ENCODE data around the gene MOB1A. TPM values are rescaled to one million over a fixed set of nuclear protein-coding genes. Genes with fewer than 3 reads are reported as not detected.

The MOB1A gene
- total RNA-seq, 1 donor from 2014 or later = 96.1 TPM

DNA sequence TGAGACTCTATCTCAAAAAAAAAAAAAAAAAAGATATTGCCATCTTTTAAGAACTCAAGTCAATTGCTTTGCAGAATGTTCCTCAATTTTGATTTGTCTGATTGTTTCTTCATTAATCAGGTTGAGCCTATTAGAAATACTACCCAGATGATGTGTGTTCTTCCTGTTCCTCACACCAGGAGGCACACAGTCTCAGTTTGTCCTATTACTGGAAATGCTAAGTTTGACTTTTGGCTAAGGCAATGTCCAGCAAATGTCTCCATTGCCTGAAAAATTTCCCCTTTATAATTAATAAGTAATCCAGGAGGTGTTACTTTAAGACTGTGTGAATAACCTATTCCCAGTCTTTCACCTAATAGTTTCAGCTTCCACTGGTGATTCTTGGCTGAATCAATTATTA, 59.3 kb downstream of the MOB1A start:
- H3K27me3 Mint-ChIP-seq (ENCODE audit: unreplicated experiment) = peaks cover 3% of the 10 kb centered on the region
- H3K27ac Mint-ChIP-seq (ENCODE audit: unreplicated experiment) = no peak overlapping the region
- H3K9me3 Mint-ChIP-seq (ENCODE audit: unreplicated experiment) = no peaks in the 10 kb centered on the region
- DNase-seq (ENCODE audit: extremely low spot score, unreplicated experiment) = no peak
- peaks cover 1% of the 10 kb centered on the region for H3K36me3 Mint-ChIP-seq (ENCODE audit: unreplicated experiment)
- no peaks in the 10 kb centered on the region for H3K4me1 Mint-ChIP-seq (ENCODE audit: unreplicated experiment)
- no peak overlapping the region for H3K4me3 Mint-ChIP-seq (ENCODE audit: unreplicated experiment)
- TF ChIP-seq, protein P1, sequence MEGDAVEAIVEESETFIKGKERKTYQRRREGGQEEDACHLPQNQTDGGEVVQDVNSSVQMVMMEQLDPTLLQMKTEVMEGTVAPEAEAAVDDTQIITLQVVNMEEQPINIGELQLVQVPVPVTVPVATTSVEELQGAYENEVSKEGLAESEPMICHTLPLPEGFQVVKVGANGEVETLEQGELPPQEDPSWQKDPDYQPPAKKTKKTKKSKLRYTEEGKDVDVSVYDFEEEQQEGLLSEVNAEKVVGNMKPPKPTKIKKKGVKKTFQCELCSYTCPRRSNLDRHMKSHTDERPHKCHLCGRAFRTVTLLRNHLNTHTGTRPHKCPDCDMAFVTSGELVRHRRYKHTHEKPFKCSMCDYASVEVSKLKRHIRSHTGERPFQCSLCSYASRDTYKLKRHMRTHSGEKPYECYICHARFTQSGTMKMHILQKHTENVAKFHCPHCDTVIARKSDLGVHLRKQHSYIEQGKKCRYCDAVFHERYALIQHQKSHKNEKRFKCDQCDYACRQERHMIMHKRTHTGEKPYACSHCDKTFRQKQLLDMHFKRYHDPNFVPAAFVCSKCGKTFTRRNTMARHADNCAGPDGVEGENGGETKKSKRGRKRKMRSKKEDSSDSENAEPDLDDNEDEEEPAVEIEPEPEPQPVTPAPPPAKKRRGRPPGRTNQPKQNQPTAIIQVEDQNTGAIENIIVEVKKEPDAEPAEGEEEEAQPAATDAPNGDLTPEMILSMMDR (IDR thresholded peaks at IDR 0.05) = no peak

DNA sequence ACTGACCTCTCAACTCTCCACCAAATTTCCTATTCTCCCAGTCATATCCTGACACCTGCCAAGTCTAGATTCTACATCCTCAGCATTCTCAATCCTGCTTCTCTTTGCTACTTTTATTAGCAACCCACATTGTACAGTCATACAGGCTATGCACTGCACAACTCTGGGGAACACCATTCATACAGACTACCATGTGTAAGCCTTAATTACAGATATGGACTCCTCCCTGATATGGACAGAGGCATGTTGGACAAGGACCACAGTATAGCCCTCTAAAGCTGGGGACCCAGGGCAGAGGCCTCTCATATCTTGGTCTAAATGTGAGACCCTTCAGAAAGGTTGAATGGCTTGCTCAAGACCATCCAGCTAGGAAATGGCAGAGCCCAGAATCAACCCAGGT, 67.3 kb downstream of the MOB1A start:
- no peaks in the 10 kb centered on the region for H3K4me1 Mint-ChIP-seq (ENCODE audit: unreplicated experiment)
- H3K27me3 Mint-ChIP-seq (ENCODE audit: unreplicated experiment) = peaks cover 3% of the 10 kb centered on the region
- H3K27ac Mint-ChIP-seq (ENCODE audit: unreplicated experiment) = no peak overlapping the region
- peaks cover 6% of the 10 kb centered on the region for H3K36me3 Mint-ChIP-seq (ENCODE audit: unreplicated experiment)
- TF ChIP-seq, protein P1 (IDR thresholded peaks at IDR 0.05) = no peak
- H3K9me3 Mint-ChIP-seq (ENCODE audit: unreplicated experiment) = peaks cover 4% of the 10 kb centered on the region
- H3K4me3 Mint-ChIP-seq (ENCODE audit: unreplicated experiment) = no peak overlapping the region
- DNase-seq (ENCODE audit: extremely low spot score, unreplicated experiment) = no peak

- TF ChIP-seq, protein P1 (IDR thresholded peaks at IDR 0.05) = no peak
- no peak overlapping the region for H3K27ac Mint-ChIP-seq (ENCODE audit: unreplicated experiment)
- H3K9me3 Mint-ChIP-seq (ENCODE audit: unreplicated experiment) = peaks cover 4% of the 10 kb centered on the region
- peaks cover 3% of the 10 kb centered on the region for H3K27me3 Mint-ChIP-seq (ENCODE audit: unreplicated experiment)
- no peak overlapping the region for H3K4me3 Mint-ChIP-seq (ENCODE audit: unreplicated experiment)
- no peak for DNase-seq (ENCODE audit: extremely low spot score, unreplicated experiment)
- no peaks in the 10 kb centered on the region for H3K4me1 Mint-ChIP-seq (ENCODE audit: unreplicated experiment)
- peaks cover 6% of the 10 kb centered on the region for H3K36me3 Mint-ChIP-seq (ENCODE audit: unreplicated experiment)
Measured at GRCh38 chr2:74110537-74110936, 68.1 kb downstream of the MOB1A start.

DNA sequence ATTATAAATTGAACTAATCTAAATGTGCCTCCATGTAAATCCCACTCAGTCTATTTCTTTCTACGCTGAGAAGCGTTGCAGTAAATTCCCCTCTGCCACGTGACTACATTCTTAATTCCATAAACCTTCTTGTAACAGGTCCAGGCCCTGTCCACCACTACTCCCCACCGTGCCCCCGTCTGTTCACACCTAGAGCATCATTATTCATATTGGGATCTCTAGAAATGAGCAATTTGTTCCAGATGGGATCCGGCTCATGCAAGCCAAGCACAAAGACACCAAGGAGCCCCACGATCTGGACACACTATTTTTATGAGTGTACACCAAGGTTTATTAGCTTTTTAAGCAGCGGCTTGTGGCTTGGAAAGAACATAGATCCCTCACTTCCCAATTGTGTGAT, 69.1 kb downstream of the MOB1A start:
- Mint-ChIP-seq H3K27ac (ENCODE audit: unreplicated experiment) (no peak overlapping the region), H3K4me1 (ENCODE audit: unreplicated experiment) (no peaks in the 10 kb centered on the region), H3K36me3 (ENCODE audit: unreplicated experiment) (peaks cover 6% of the 10 kb centered on the region), H3K9me3 (ENCODE audit: unreplicated experiment) (peaks cover 4% of the 10 kb centered on the region), H3K4me3 (ENCODE audit: unreplicated experiment) (no peak overlapping the region), H3K27me3 (ENCODE audit: unreplicated experiment) (peaks cover 3% of the 10 kb centered on the region)
- TF ChIP-seq, protein P1 (IDR thresholded peaks at IDR 0.05) = no peak
- DNase-seq (ENCODE audit: extremely low spot score, unreplicated experiment) = no peak

DNA sequence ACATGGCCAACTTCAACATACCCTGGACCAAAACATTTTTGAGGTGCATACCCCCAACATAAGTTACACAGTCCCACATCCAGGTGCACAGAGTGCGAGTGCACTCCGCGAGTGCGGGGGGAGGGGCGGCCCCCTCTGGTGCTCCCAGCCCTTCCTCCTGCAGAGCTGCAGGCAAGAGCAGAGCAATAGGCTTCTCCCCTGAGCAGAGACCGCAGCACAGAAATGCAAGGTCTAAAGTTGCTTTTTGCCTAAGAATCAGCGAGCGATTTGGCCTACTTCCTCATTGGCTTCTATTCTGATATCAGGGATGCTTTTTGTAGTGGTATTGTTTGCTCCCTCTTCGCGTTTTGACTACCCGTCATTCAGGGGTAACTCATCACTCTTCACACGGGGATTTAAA, 71.6 kb downstream of the MOB1A start:
- H3K27me3 Mint-ChIP-seq (ENCODE audit: unreplicated experiment) = no peaks in the 10 kb centered on the region
- no peak for DNase-seq (ENCODE audit: extremely low spot score, unreplicated experiment)
- H3K27ac Mint-ChIP-seq (ENCODE audit: unreplicated experiment) = no peak overlapping the region
- H3K4me3 Mint-ChIP-seq (ENCODE audit: unreplicated experiment) = no peak overlapping the region
- H3K9me3 Mint-ChIP-seq (ENCODE audit: unreplicated experiment) = no peaks in the 10 kb centered on the region
- H3K4me1 Mint-ChIP-seq (ENCODE audit: unreplicated experiment) = no peaks in the 10 kb centered on the region
- TF ChIP-seq, protein P1 (IDR thresholded peaks at IDR 0.05) = no peak
- peaks cover 13% of the 10 kb centered on the region for H3K36me3 Mint-ChIP-seq (ENCODE audit: unreplicated experiment)

Measured in osteocyte (in vitro differentiated cells).